Ovary (tissue), 3 donors: ENCODE data around the gene CA10.

Source experiments
- CTCF ChIP-seq, 3 donors: fragments of 450-650 bp in 2 of 3; fragments of 200-600 bp in 1 of 3; IDR thresholded peaks; one replicate each; pipeline versions ENCODE4 v1.5.1 to v1.8.0; 2016 to 2022; ENCODE audit warnings: antibody characterized with exemption in 3 of 3, mild to moderate bottlenecking in 1 of 3
- EP300 ChIP-seq: sonication (generic); formaldehyde crosslinking; IDR thresholded peaks from one replicate; pipeline ENCODE4 v1.6.1; 2017; ENCODE audit warnings: antibody characterized with exemption
- POLR2A ChIP-seq: fragments of 450-650 bp; IDR thresholded peaks from one replicate; pipeline ENCODE4 v1.6.1; 2017; ENCODE audit warnings: antibody characterized with exemption, mild to moderate bottlenecking, moderate library complexity
- donor health status: DM: no; HTN: no; CAD: no.

GRCh38 chr17:52145476-52145875, 13.0 kb downstream of the CA10 start:
- TF ChIP-seq CTCF (IDR thresholded peaks at IDR 0.05) (no peak), EP300 (no peak), POLR2A (no peak)
